NT2/D1 (cell line): ENCODE results near the gene FAR2.

Source experiments
- SUZ12 ChIP-seq: IDR thresholded peaks from 2 replicates; pipeline ENCODE4 v1.6.1; 2011; ENCODE audit not compliant: insufficient read length, insufficient read depth; ENCODE audit errors: extremely low read depth
- YY1 ChIP-seq: IDR thresholded peaks from 2 replicates; pipeline ENCODE4 v1.6.1; 2011; ENCODE audit not compliant: insufficient read length, insufficient read depth
- ZNF274 ChIP-seq: IDR thresholded peaks from 2 replicates; pipeline ENCODE4 v1.6.1; 2011; ENCODE audit warnings: mild to moderate bottlenecking, low read depth, low read length

DNA sequence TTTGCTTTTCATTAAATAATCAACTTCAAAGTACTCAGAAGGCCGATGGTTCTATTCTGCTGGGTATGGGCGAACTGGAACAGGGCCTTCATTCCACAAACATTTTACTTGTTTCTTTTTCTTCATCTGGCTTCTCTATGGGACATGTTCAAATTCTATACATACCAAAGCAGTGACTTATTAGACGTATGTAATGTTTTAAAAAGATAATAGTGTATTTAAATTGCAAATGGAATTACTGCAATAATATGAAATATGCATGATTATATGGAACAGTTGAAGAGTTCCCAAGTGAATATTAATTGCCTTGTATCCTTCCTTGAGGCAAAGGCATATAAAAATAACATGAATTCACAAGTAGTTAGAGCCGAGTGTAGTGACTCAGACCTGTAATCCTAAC, 75.5 kb downstream of the FAR2 start:
- TF ChIP-seq ZNF274 (no peak), YY1 (no peak), SUZ12 (no peak)
